ENCODE results near the gene LRRK1. TPM values are rescaled to one million over a fixed set of nuclear protein-coding genes. Genes with fewer than 3 reads are reported as not detected.

Gene LRRK1
- total RNA-seq, 2 experiments from 2014 or later: 0.40 to 0.45 TPM

- Mint-ChIP-seq H3K4me3 (no peak overlapping the region), H3K9me3 (peaks cover 9% of the 10 kb centered on the region), H3K27ac (no peak overlapping the region), H3K27me3 (peaks cover 56% of the 10 kb centered on the region), H3K36me3 (ENCODE audit: low read depth) (no peaks in the 10 kb centered on the region), H3K4me1 (no peaks in the 10 kb centered on the region)
- POLR2A ChIA-PET: no interaction called here
- CTCF ChIA-PET: no interaction called here
- peak; percentile 1 for DNase-seq
Measured at GRCh38 chr15:101038327-101039003, 119.3 kb downstream of the LRRK1 start.

DNA sequence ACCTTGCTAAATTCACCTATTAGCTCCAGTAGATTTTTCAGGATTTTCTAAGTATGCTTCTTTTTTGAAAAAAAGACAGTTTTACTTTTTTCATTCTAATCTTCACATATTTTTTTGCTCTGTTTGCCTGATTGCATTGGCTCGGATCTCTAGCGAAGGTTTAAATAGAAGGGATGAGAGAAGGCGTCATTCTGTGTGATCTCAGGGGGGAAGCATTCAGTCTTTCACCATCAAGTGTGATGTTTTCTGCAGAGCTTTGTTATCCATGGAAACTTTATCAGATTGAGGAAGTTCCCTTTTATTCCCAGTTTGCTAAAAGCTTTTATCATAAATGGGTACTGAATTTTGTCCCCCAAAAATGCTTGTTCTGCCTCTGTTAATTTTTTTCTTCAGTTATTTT lies 120.3 kb downstream of the LRRK1 start:
- POLR2A ChIA-PET: no interaction called here
- no peak overlapping the region for H3K27ac Mint-ChIP-seq
- no peak for DNase-seq
- no peaks in the 10 kb centered on the region for H3K4me1 Mint-ChIP-seq
- H3K4me3 Mint-ChIP-seq: no peak overlapping the region
- CTCF ChIA-PET: no interaction called here
- H3K36me3 Mint-ChIP-seq (ENCODE audit: low read depth): no peaks in the 10 kb centered on the region
- H3K27me3 Mint-ChIP-seq: peaks cover 47% of the 10 kb centered on the region
- peaks cover 9% of the 10 kb centered on the region for H3K9me3 Mint-ChIP-seq

DNA sequence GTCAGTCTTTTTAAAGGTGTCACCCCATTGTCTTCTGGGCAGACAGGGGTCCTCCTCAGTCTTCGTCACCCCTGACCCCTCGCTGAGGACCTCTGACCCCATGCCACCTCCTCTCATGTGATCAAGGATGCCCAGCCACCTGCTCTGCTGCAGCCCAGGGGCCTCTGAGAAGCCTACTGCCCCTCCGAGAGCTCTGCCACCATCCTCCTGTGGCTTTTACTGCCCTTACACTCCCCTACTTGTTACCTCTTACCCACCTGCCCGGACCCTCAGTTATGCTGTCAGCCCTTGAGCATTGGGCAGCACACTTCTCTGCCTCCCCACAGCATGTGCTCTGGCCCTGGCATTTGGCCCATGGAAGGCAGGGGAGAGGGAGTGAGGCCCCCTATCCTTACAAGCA lies 123.2 kb downstream of the LRRK1 start:
- no peaks in the 10 kb centered on the region for H3K4me1 Mint-ChIP-seq
- ChIA-PET POLR2A (no interaction called here), CTCF (no interaction called here)
- no peaks in the 10 kb centered on the region for H3K9me3 Mint-ChIP-seq
- no peak overlapping the region for H3K27ac Mint-ChIP-seq
- no peak for DNase-seq
- H3K36me3 Mint-ChIP-seq (ENCODE audit: low read depth): no peaks in the 10 kb centered on the region
- peaks cover 29% of the 10 kb centered on the region for H3K27me3 Mint-ChIP-seq
- no peak overlapping the region for H3K4me3 Mint-ChIP-seq

DNA sequence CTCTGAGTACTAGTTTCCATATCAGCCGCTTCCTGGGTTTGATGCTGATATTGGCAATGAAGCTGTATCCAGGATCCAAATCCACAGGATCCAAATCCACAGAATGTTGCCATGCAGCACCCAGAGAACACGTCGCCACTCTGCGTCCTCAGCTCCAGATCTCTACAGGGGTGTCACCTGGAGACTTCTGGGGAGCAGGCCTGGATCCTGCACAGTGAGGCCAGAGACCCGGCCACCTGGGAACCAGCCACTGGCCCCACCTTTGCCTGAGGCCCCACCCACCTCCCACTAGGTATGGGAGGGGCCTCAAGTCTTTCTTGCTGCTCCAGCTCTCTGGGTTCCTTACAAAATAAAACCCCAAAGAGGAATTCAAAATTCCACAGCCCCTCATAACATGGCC lies 123.9 kb downstream of the LRRK1 start:
- H3K36me3 Mint-ChIP-seq (ENCODE audit: low read depth): no peaks in the 10 kb centered on the region
- H3K27ac Mint-ChIP-seq: no peak overlapping the region
- no peak for DNase-seq
- H3K4me1 Mint-ChIP-seq: no peaks in the 10 kb centered on the region
- peaks cover 29% of the 10 kb centered on the region for H3K27me3 Mint-ChIP-seq
- ChIA-PET POLR2A (no interaction called here), CTCF (no interaction called here)
- H3K9me3 Mint-ChIP-seq: no peaks in the 10 kb centered on the region
- H3K4me3 Mint-ChIP-seq: no peak overlapping the region

DNA sequence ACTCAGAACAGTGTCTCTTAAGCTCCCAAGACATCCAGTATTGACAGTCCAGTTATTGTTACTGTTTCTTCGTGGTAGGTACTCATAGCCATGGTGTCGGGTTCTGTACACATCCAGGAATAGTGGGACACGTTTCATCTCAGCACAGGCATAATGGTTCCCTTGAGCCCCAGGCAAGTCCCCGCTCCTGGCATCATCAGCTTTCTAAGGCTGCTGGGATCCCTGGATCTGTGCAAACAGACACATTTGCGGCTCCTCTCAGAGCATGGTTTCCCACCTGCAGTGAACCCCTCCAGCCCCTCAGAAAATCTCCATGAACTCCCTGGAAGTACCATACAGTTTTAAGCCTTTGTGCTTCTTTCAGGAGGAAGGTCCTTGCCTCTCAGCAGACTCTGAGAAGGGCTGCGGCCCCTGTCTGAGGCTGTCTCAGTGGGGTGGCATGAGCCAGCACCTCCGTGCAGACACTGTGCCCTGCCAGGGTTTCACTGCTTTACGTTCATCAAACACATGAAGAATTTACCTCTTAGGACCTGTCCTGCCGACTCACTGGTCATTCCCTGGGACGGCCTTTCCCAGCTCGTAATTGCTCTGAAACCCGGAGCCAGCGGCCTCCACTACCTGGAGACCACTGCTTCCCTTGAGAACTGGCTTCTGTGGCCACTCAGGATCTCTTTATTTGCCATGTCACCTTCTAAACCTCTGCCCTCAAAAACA lies 124.9 kb downstream of the LRRK1 start:
- H3K9me3 Mint-ChIP-seq: no peaks in the 10 kb centered on the region
- H3K27me3 Mint-ChIP-seq: peaks cover 22% of the 10 kb centered on the region
- no peak overlapping the region for H3K4me3 Mint-ChIP-seq
- no peak overlapping the region for H3K27ac Mint-ChIP-seq
- ChIA-PET CTCF (no interaction called here), POLR2A (no interaction called here)
- H3K36me3 Mint-ChIP-seq (ENCODE audit: low read depth): no peaks in the 10 kb centered on the region
- H3K4me1 Mint-ChIP-seq: no peaks in the 10 kb centered on the region
- no peak for DNase-seq

GRCh38 chr15:101044625-101045235 lies 125.6 kb downstream of the LRRK1 start:
- Mint-ChIP-seq H3K4me3 (no peak overlapping the region), H3K27ac (no peak overlapping the region), H3K36me3 (ENCODE audit: low read depth) (no peaks in the 10 kb centered on the region), H3K9me3 (no peaks in the 10 kb centered on the region), H3K27me3 (peaks cover 16% of the 10 kb centered on the region), H3K4me1 (no peaks in the 10 kb centered on the region)
- ChIA-PET CTCF (no interaction called here), POLR2A (no interaction called here)
- DNase-seq: no peak

GRCh38 chr15:101045236-101045646 lies 126.1 kb downstream of the LRRK1 start:
- H3K27ac Mint-ChIP-seq: no peak overlapping the region

GRCh38 chr15:101045835-101046691 lies 126.9 kb downstream of the LRRK1 start:
- POLR2A ChIA-PET: no interaction called here
- CTCF ChIA-PET: no interaction called here
- Mint-ChIP-seq H3K9me3 (no peaks in the 10 kb centered on the region), H3K4me1 (no peaks in the 10 kb centered on the region), H3K36me3 (ENCODE audit: low read depth) (no peaks in the 10 kb centered on the region), H3K27ac (no peak overlapping the region), H3K27me3 (peaks cover 6% of the 10 kb centered on the region), H3K4me3 (no peak overlapping the region)
- DNase-seq: no peak

More at GRCh38 chr15:101045236-101045646, 126.1 kb downstream of the LRRK1 start:
- Mint-ChIP-seq H3K36me3 (ENCODE audit: low read depth) (no peaks in the 10 kb centered on the region), H3K9me3 (no peaks in the 10 kb centered on the region), H3K27me3 (peaks cover 13% of the 10 kb centered on the region), H3K4me3 (no peak overlapping the region), H3K4me1 (no peaks in the 10 kb centered on the region)
- ChIA-PET CTCF (no interaction called here), POLR2A (no interaction called here)
- no peak for DNase-seq

- POLR2A ChIA-PET: no interaction called here
- Mint-ChIP-seq H3K36me3 (ENCODE audit: low read depth) (no peaks in the 10 kb centered on the region), H3K4me1 (no peaks in the 10 kb centered on the region), H3K4me3 (no peak overlapping the region), H3K27ac (no peak overlapping the region), H3K9me3 (no peaks in the 10 kb centered on the region), H3K27me3 (no peaks in the 10 kb centered on the region)
- CTCF ChIA-PET: no interaction called here
- DNase-seq: no peak
Measured at GRCh38 chr15:101046826-101047225, 127.7 kb downstream of the LRRK1 start.

DNA sequence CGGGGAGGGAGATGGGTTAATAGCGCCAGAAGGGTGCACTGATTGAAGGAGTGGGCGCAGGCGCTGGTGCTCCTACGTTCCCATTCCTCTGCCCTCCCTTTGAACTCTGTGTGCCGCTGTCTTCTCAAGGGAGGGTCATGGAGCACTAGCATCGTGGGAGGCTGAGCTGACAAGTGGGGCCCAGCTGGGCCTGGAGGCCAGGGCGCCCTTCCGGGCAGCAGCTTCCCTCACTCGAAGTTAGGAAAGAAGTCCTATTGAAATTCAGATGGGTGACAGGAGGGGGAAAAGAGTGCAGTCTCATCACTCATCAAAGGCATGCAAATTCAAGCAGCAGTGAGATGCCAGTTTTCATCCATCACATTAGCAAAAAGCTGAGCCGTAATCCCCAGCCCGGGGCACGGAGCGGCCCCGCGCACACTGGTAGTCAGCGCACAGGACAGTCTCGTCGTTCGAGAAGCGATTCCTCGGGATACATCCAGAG lies 128.2 kb downstream of the LRRK1 start:
- Mint-ChIP-seq H3K4me3 (no peak overlapping the region), H3K9me3 (no peaks in the 10 kb centered on the region), H3K27me3 (no peaks in the 10 kb centered on the region), H3K27ac (no peak overlapping the region), H3K36me3 (ENCODE audit: low read depth) (no peaks in the 10 kb centered on the region), H3K4me1 (no peaks in the 10 kb centered on the region)
- DNase-seq: no peak
- ChIA-PET CTCF (no interaction called here), POLR2A (no interaction called here)

- ChIA-PET CTCF (no interaction called here), POLR2A (no interaction called here)
- Mint-ChIP-seq H3K4me1 (no peaks in the 10 kb centered on the region), H3K27ac (no peak overlapping the region), H3K4me3 (no peak overlapping the region), H3K9me3 (no peaks in the 10 kb centered on the region), H3K36me3 (ENCODE audit: low read depth) (no peaks in the 10 kb centered on the region), H3K27me3 (no peaks in the 10 kb centered on the region)
- no peak for DNase-seq
Measured at GRCh38 chr15:101048176-101048575, 129.0 kb downstream of the LRRK1 start.

DNA sequence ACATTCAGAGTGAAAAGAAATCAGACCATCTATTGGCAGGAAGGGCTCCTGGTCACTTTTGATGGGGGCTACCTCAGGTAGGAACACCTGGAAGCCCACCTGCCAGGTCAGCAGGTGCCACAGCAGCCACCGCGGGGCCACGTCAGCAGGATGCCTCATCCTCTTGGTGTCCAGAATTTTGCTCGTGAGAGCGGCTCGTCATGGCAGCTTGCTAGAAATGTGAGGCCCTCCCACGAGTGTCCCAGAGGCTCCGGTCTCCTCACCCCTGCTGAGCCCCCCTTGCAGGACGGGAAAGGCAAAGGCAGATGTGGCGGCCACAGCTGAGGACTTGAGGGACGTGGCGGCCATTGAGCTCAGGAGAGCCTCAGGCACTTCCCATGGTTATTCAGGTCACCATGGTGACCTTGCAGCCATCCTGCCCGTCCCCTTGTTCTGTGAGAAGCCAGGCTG lies 129.4 kb downstream of the LRRK1 start:
- Mint-ChIP-seq H3K4me1 (no peaks in the 10 kb centered on the region), H3K4me3 (no peak overlapping the region), H3K36me3 (ENCODE audit: low read depth) (no peaks in the 10 kb centered on the region), H3K9me3 (no peaks in the 10 kb centered on the region), H3K27ac (no peak overlapping the region), H3K27me3 (no peaks in the 10 kb centered on the region)
- ChIA-PET CTCF (no interaction called here), POLR2A (no interaction called here)
- peak; percentile 3 for DNase-seq

GRCh38 chr15:101049282-101049681 lies 130.1 kb downstream of the LRRK1 start:
- Mint-ChIP-seq H3K27ac (peak overlapping the region; percentile 25), H3K9me3 (no peaks in the 10 kb centered on the region), H3K4me1 (no peaks in the 10 kb centered on the region), H3K4me3 (no peak overlapping the region), H3K27me3 (no peaks in the 10 kb centered on the region), H3K36me3 (ENCODE audit: low read depth) (no peaks in the 10 kb centered on the region)
- DNase-seq: peak; percentile 1
- CTCF ChIA-PET: interaction anchor here (0.5 kb wide), 1 partner anchor 112 kb away, joined by 3 read pairs; no protein-coding TSS in a partner anchor
- POLR2A ChIA-PET: no interaction called here
